ENCODE measurements around the gene FAM193A.
A peak's percentile ranks its signal among the peaks of the same experiment; 100 is the strongest.
"Not testable (repeated sequence)": the region's sequence is repeated elsewhere in the genome, so short reads cannot be mapped to it uniquely, and the experiment has no call there.

The FAM193A gene

DNA sequence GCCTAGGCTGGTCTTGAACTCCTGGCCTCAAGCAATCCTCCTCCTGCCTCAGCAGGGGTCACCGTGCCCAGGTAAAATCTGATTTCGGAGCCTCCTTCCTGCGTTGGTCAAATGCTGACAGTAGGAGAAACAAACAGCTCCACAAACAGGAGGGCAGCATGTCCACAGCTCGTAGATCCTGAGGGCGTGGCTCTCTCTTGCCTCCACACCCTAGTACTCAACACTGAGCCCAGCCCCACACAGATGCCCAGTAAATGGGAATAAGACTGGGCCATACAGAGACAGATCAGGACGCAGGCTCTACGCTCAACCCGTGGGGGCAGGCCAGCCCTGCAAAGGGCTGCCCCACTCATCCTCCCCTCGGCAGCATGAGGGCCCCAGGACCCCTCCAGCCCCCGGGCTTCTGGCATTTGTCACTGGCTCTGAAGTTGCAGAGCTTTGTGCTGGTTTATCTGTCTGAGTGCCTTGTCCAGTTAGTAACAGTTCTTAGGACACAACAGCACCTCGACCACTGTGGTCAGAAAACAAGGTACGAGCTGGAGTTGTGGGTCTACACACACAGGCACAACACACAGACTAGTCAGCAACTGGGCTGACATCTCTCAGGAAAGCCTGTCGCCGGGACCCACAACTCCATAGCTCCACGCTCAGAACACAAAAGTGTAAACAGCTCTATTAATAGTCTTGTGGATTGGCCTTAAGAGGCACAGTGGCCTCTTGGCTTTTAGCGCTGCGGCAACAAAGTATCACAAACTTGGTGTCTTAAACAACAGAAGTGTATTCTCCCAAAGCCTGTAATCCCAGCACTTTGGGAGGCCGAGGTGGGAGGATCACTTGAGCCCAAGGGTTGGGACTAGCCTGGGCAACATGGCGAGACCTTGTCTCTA is 214.5 kb downstream of the FAM193A start:
- DNase-seq (ENCODE audit: low read depth) = no peak

DNA sequence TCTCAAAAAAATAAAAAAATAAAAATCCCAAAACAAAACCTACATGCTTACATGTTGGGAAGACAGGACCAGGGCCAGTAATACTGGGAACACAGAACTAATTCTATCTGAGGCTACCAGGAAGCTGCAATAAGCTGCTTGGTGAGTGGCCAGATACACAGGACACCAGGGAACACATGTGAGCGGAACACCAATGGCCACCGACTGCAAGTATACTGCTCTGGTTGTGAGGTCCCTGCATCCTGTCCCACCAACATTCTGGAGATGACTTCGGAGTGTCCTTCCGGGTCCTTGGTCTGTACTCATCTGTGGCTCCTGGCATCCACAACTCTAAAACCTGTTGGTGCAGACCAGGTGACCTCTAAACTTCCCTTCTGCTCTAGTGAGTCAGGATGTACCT is 217.0 kb downstream of the FAM193A start:
- no peak for DNase-seq (ENCODE audit: low read depth)

- DNase-seq (ENCODE audit: low read depth) = no peak
These were observed 218.7 kb downstream of the FAM193A start for GRCh38 chr4:2754848-2755819.

- peak; percentile 51 for DNase-seq (ENCODE audit: low read depth)
These were observed 219.6 kb downstream of the FAM193A start, which contains the start of gene TNIP2 for GRCh38 chr4:2755821-2756690. TNIP2 (minus strand) TSS chr4:2756336; CDS start chr4:2756289, 47 bp downstream.

DNA sequence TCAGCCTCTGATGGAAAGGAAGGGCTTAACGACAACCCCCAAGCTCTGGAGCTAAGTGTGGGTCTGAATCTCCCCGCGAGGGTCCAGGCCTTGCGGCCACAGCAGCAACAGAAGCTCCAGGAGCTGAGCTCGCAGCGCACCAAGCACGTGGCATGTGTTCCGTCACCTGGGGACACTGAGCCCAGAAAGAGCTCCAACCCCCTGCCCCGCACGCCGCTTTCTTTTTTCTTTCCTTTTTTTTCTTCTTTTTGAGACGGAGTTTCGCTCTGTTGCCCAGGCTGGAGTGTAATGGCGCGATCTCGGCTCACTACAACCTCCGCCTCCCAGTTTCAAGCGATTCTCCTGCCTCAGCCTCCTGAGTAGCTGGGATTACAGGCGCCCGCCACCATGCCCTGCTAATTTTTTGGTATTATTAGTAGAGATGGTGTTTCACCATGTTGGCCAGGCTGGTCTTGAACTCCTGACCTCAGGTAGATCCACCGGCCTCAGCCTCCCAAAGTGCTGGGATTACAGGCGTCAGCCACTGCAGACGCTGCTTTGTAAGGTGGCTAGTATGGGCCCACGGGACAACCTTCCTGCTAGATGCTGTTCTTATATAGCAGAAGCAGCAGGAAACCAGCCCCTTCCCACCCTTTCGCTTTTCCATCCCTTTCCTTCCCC is 220.4 kb downstream of the FAM193A start:
- DNase-seq (ENCODE audit: low read depth) = no peak

DNA sequence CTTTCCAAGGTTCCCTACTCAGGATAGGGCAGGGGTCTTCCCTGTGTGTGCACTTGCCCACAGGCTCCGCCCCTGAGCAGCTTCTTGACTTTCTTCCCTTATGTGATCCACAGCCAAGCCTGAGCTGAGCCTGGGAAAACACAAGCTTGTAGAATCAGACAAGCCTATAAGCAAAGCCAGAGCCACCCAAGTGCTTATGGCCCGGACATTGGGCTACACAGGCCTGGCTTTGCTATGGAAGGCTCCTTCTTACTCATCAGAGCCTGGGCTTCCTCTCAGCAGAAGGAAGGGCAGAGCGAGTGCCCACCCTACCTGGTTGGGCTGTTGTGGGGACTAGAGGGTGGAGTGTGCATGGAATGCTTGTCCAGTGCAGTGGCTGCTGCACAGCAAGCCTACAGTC is 221.0 kb downstream of the FAM193A start:
- no peak for DNase-seq (ENCODE audit: low read depth)

GRCh38 chr4:2761035-2761923 is 224.8 kb downstream of the FAM193A start:
- DNase-seq (ENCODE audit: low read depth) = no peak

DNA sequence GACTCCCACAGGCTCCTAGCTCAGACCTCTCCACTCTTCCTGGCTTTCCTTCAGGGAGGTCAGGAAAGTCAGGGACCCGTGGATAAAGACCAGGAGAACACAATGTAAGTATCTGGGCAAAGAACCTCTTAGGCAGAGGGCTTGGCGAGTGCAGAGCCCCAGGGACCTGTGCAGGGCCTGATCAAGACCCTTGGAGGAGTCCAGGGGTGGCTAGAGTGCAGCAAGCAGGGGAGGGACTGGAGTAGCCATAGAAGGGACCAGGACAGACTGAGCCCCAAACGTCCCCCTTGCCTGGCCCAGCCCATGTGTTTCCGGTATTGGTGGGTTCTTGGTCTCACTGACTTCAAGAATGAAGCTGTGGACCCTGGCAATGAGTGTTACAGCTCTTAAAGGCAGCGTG is 225.6 kb downstream of the FAM193A start:
- DNase-seq (ENCODE audit: low read depth) = no peak

- DNase-seq (ENCODE audit: low read depth) = not testable (repeated sequence)
These were observed 226.3 kb downstream of the FAM193A start for GRCh38 chr4:2762486-2763370.

DNA sequence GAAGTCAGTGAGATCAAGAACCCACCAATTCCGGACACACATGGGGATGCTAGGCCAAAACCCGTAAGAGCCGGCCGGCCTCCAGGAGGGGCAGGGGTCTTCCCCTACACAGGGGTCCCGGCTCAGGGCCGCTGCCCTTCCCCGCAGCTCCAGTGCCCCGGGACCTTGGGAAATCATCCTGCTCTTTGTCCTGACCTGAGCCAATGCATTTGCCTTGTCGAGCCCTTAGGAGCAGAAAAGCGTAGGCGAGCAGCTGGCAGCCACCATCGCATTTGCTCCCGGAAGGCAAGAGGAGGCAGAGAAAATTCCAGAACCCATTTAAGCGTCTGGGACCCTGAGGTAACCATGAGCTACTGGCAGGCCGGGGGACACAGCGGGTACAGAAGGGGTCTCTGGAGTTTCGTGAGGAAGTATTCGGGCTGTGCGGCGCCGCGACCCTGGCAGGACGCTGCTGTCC is 227.1 kb downstream of the FAM193A start:
- DNase-seq (ENCODE audit: low read depth) = no peak

GRCh38 chr4:2765832-2766526 is 229.5 kb downstream of the FAM193A start:
- DNase-seq (ENCODE audit: low read depth) = no peak

GRCh38 chr4:2767046-2767704 is 230.7 kb downstream of the FAM193A start:
- no peak for DNase-seq (ENCODE audit: low read depth)

GRCh38 chr4:2767705-2768074 is 231.2 kb downstream of the FAM193A start:
- DNase-seq (ENCODE audit: low read depth) = no peak

DNA sequence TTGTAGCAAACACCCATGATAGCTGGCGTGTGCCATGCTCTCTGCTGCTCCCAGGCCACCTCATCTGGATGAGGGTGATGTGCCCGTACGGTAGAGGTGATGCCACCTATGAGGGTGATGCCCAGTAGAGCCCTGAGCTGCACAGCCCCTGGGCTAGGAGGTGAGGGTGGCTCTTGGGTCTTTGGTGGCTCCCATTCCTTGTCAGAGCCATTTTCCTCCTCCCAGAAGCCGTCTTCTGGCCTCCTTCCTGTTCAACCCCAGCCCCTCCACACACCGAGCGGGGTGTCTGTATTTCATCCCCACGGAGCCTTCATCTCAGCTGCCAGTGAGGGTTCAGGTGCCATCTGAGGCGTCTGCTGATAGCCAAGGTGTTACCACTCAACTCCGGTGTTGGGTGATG is 231.7 kb downstream of the FAM193A start:
- no peak for DNase-seq (ENCODE audit: low read depth)

- DNase-seq (ENCODE audit: low read depth) = no peak
These were observed 232.5 kb downstream of the FAM193A start for GRCh38 chr4:2768921-2769336.

GRCh38 chr4:2771264-2771663 is 234.8 kb downstream of the FAM193A start:
- DNase-seq (ENCODE audit: low read depth) = no peak

DNA sequence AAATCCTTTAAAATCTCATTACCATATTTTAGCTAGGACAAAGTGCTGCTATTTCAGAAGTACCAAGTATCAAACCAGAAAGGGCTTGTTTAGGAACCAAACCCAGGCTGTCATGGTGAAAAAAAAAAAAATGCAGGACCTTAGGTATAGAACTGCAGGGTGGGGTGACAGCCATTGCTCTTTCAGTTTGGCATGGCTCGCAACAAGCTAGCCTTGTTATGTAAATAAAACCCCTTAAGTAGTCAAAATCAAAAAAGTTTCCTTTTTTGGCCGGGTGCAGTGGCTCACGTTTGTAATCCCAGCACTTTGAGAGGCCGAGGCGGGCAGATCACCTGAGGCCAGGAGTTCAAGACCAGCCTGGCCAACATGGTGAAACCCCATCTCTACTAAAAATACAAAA is 244.2 kb downstream of the FAM193A start:
- not testable (repeated sequence) for DNase-seq (ENCODE audit: low read depth)

DNA sequence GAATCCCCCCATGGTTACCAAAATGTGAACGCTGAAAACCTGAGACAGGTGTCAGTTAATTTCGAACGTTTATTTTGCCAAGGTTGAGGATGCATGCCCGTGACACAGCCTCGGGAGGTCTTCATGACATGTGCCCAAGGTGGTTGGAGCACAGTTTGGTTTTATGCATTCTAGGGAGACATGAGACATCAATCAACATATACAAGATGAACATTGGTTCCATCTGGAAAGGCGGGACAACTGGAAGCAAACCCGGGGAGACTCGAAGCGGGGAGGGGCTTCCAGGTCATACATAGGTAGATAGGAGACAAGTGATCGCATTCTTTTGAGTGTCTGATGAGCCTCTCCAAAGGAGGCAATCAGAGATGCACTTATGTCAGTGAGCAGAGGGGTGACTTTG is 245.5 kb downstream of the FAM193A start:
- no peak for DNase-seq (ENCODE audit: low read depth)
